Suprapubic skin (tissue), 4 donors: ENCODE data around the gene GRIA4.

ENCODE experiments used
- CTCF ChIP-seq, 2 donors: fragments of 200-600 bp in 1 of 2; fragments of 450-650 bp in 1 of 2; sonication (generic) in 1 of 2; IDR thresholded peaks; one replicate each; pipeline ENCODE4 v1.5.1; 2016 to 2019; ENCODE audit warnings: antibody characterized with exemption in 2 of 2, mild to moderate bottlenecking in 1 of 2, moderate library complexity in 1 of 2
- EP300 ChIP-seq: sonication (generic); formaldehyde crosslinking; IDR thresholded peaks from one replicate; pipeline ENCODE4 v1.6.1; 2017; ENCODE audit warnings: antibody characterized with exemption
- POLR2A ChIP-seq, 2 donors: fragments of 450-650 bp; IDR thresholded peaks; one replicate each; pipeline ENCODE4 v1.6.1; 2017; ENCODE audit warnings: antibody characterized with exemption in 2 of 2, mild to moderate bottlenecking in 2 of 2, moderate library complexity in 2 of 2
- POLR2AphosphoS5 ChIP-seq, 3 donors: sonication (generic); formaldehyde crosslinking; IDR thresholded peaks; one replicate each; pipeline ENCODE4 v1.6.1; 2017; ENCODE audit warnings: antibody characterized with exemption in 3 of 3

- TF ChIP-seq CTCF (IDR thresholded peaks at IDR 0.05), result no peak
- TF ChIP-seq POLR2AphosphoS5 (IDR thresholded peaks at IDR 0.05), result no peak
- no peak for TF ChIP-seq EP300
- TF ChIP-seq POLR2A (IDR thresholded peaks at IDR 0.05), result no peak
These were observed 327.9 kb downstream of the GRIA4 start for GRCh38 chr11:105937738-105938137.
